ENCODE measurements around the gene ERBB2. TPM values are rescaled to one million over a fixed set of nuclear protein-coding genes. Genes with fewer than 3 reads are reported as not detected.

Gene ERBB2
- total and polyA plus RNA-seq, 2 of the 13 experiments (the other 11 are each of a cell fraction or from before 2014, with no cell fraction given), result 57.7 to 64.1 TPM

DNA sequence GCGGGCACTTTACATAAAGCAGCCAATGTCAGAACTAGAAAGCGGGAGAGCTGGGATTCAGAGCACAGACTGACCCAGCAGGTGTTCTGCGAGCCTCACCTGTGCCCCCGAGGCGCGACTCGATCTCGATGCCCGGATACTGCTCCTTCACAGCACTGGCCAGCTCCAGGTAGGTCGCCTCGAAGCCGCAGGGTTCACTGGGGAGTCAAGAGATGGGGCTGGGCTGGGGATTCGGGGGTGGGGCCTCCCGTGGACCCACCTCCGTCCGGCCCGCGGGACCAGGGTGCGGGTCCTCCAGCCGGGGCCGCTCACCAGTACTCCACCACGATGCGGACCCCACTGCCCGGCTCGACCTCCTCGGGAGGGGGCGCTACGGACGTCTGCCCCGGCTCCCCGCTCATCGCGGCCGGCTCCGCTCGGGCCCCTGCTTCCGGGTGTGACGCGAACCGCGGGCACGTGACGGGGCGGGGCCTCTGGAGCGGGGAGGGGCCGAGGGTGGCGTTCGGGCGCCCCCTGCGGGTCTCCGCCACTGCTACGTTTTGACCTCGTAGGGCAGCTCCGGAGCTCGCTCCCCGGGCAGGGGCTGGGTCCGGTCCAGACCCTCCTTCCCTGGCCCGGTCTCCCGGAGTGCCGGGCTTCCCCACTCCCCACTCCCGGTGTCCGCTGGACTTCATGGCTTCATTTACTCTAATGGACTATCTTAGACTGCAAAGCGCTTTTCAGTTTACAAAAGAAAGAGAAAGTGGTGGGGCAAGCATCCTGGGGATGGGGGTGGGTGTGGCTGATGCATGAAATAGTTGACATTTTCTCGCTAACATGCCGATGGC lies 30.4 kb downstream of the ERBB2 start, which contains the start of gene MIEN1 (continued):
- TF ChIP-seq ZNF33B (CRISPR knock-in tag; IDR thresholded peaks at IDR 0.05), result peak; percentile 90; the same call in 1 of the 2 replicates
- peak; percentile 92 for TF ChIP-seq HOXA3 (CRISPR knock-in tag; IDR thresholded peaks at IDR 0.05)
- peak; percentile 83 for TF ChIP-seq STAG1 (CRISPR knock-in tag; IDR thresholded peaks at IDR 0.05)
- no peak for TF ChIP-seq FOSL1 (CRISPR knock-in tag; IDR thresholded peaks at IDR 0.05; ENCODE audit: borderline replicate concordance)
- TF ChIP-seq CAMTA2 (CRISPR knock-in tag; IDR thresholded peaks at IDR 0.05; ENCODE audit: borderline replicate concordance), result no peak
- TF ChIP-seq PAXIP1 (CRISPR knock-in tag; conservative IDR thresholded peaks at IDR 0.05), result peak; percentile 73
- TF ChIP-seq, protein P1, sequence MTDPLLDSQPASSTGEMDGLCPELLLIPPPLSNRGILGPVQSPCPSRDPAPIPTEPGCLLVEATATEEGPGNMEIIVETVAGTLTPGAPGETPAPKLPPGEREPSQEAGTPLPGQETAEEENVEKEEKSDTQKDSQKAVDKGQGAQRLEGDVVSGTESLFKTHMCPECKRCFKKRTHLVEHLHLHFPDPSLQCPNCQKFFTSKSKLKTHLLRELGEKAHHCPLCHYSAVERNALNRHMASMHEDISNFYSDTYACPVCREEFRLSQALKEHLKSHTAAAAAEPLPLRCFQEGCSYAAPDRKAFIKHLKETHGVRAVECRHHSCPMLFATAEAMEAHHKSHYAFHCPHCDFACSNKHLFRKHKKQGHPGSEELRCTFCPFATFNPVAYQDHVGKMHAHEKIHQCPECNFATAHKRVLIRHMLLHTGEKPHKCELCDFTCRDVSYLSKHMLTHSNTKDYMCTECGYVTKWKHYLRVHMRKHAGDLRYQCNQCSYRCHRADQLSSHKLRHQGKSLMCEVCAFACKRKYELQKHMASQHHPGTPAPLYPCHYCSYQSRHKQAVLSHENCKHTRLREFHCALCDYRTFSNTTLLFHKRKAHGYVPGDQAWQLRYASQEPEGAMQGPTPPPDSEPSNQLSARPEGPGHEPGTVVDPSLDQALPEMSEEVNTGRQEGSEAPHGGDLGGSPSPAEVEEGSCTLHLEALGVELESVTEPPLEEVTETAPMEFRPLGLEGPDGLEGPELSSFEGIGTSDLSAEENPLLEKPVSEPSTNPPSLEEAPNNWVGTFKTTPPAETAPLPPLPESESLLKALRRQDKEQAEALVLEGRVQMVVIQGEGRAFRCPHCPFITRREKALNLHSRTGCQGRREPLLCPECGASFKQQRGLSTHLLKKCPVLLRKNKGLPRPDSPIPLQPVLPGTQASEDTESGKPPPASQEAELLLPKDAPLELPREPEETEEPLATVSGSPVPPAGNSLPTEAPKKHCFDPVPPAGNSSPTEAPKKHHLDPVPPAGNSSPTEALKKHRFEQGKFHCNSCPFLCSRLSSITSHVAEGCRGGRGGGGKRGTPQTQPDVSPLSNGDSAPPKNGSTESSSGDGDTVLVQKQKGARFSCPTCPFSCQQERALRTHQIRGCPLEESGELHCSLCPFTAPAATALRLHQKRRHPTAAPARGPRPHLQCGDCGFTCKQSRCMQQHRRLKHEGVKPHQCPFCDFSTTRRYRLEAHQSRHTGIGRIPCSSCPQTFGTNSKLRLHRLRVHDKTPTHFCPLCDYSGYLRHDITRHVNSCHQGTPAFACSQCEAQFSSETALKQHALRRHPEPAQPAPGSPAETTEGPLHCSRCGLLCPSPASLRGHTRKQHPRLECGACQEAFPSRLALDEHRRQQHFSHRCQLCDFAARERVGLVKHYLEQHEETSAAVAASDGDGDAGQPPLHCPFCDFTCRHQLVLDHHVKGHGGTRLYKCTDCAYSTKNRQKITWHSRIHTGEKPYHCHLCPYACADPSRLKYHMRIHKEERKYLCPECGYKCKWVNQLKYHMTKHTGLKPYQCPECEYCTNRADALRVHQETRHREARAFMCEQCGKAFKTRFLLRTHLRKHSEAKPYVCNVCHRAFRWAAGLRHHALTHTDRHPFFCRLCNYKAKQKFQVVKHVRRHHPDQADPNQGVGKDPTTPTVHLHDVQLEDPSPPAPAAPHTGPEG (CRISPR knock-in tag; IDR thresholded peaks at IDR 0.05), result peak; percentile 54; the same call in 1 of the 2 replicates
- peak; percentile 66; the same call in 1 of the 2 replicates for TF ChIP-seq ZSCAN9 (CRISPR knock-in tag; IDR thresholded peaks at IDR 0.05; ENCODE audit: borderline replicate concordance)
- peak; percentile 61; the same call in 1 of the 2 replicates for TF ChIP-seq MED13 (CRISPR knock-in tag; IDR thresholded peaks at IDR 0.05)
- no peak for TF ChIP-seq TCF12 (IDR thresholded peaks at IDR 0.05)
- peak; percentile 40; the same call in 1 of the 2 replicates for TF ChIP-seq TCF12 (CRISPR knock-in tag; IDR thresholded peaks at IDR 0.05)
- no peak for TF ChIP-seq KDM6A (CRISPR knock-in tag; IDR thresholded peaks at IDR 0.05; ENCODE audit: low read depth)
- TF ChIP-seq ZNF644 (CRISPR knock-in tag; IDR thresholded peaks at IDR 0.05; ENCODE audit: low read depth), result no peak
- TF ChIP-seq MTA1 (CRISPR knock-in tag; IDR thresholded peaks at IDR 0.05; ENCODE audit: borderline replicate concordance), result peak; percentile 90
- no peak for TF ChIP-seq ATF7-NPFF (CRISPR knock-in tag; IDR thresholded peaks at IDR 0.05; ENCODE audit: low read depth)
- no peak for TF ChIP-seq IKZF1 (IDR thresholded peaks at IDR 0.05)
- TF ChIP-seq ZNF260 (CRISPR knock-in tag; IDR thresholded peaks at IDR 0.05; ENCODE audit: borderline replicate concordance, low read depth), result no peak
- peak; percentile 59 for TF ChIP-seq ZEB1 (IDR thresholded peaks at IDR 0.05; ENCODE audit: insufficient replicate concordance, low read depth)
- peak; percentile 95 for TF ChIP-seq ZNF556 (CRISPR knock-in tag; IDR thresholded peaks at IDR 0.05; ENCODE audit: borderline replicate concordance)
- peak; percentile 79; the same call in 1 of the 2 replicates for TF ChIP-seq KLF12 (CRISPR knock-in tag; IDR thresholded peaks at IDR 0.05; ENCODE audit: borderline replicate concordance)
- no peak for TF ChIP-seq ZNF17 (CRISPR knock-in tag; IDR thresholded peaks at IDR 0.05)
- TF ChIP-seq SUZ12 (IDR thresholded peaks at IDR 0.05; ENCODE audit: low read depth, low read length), result no peak
